Spinal cord (tissue), 10 donors: ENCODE data around the gene SLITRK2. TPM values are rescaled to one million over a fixed set of nuclear protein-coding genes. Genes with fewer than 3 reads are reported as not detected.

Source experiments
- DNase-seq, 6 donors: peaks; one replicate each; pipeline versions ENCODE4 v3.0.0 to v3.0.0-alpha.2; 2013 to 2015; ENCODE audit warnings: low spot score in 6 of 6, low read depth in 4 of 6
- H3K27ac ChIP-seq: one replicate; pipeline ENCODE4 v1.5.1; 2013; ENCODE audit warnings: low read depth, low read length, control low read depth
- H3K27me3 ChIP-seq: one replicate; pipeline ENCODE4 v1.6.1; 2013; ENCODE audit warnings: low read length; ENCODE audit not compliant: control insufficient read depth, insufficient read depth
- H3K36me3 ChIP-seq: one replicate; pipeline ENCODE4 v1.6.1; 2013; ENCODE audit warnings: low read length; ENCODE audit not compliant: control insufficient read depth, insufficient read depth
- H3K4me1 ChIP-seq: one replicate; pipeline ENCODE4 v1.6.1; 2013; ENCODE audit warnings: low read length; ENCODE audit not compliant: control insufficient read depth, insufficient read depth
- H3K4me3 ChIP-seq: one replicate; pipeline ENCODE4 v1.5.1; 2013; ENCODE audit warnings: low read depth, low read length, control low read depth
- H3K9me3 ChIP-seq: one replicate; pipeline ENCODE4 v1.6.1; 2013; ENCODE audit warnings: low read length; ENCODE audit not compliant: control insufficient read depth, insufficient read depth
- WGBS: methylation state at CpG from one replicate; pipeline ENCODE4 v1.1.5; 2013; ENCODE audit warnings: missing lambda C conversion rate; ENCODE audit not compliant: insufficient coverage; 5-methylcytosine and 5-hydroxymethylcytosine counted together
- polyA plus RNA-seq, 2 donors: library from polyadenylated mRNA; unstranded; fragments of 120-200 nt; gene quantifications; one replicate each; pipeline ENCODE4 v1.2.1, GENCODE V29; 2013; ENCODE audit not compliant: insufficient read length in 2 of 2
- total RNA-seq, 2 donors: library from RNA; depleted of rRNA in 1 of 2; stranded (reverse); fragments of 120-200 nt in 1 of 2; fragments of >200 nt in 1 of 2; gene quantifications; one replicate each; pipeline versions ENCODE4 v1.2.3 to v1.2.4, GENCODE V29; 2013 to 2014
- donor health status: healthy.

SLITRK2 gene
- total and polyA plus RNA-seq, 4 donors, result 8.3 to 74.7 (median 35.2) TPM

GRCh38 chrX:145820825-145821224 is 3.2 kb downstream of the SLITRK2 start:
- WGBS, result no CpG with 5 or more reads among the region's 1 CpG
- Histone ChIP-seq H3K4me1 (peaks cover 8% of the 10 kb centered on the region), H3K9me3 (no peaks in the 10 kb centered on the region), H3K27me3 (peaks cover 27% of the 10 kb centered on the region), H3K4me3 (peak overlapping the region; percentile 64), H3K27ac (peak overlapping the region; percentile 87), H3K36me3 (peaks cover 5% of the 10 kb centered on the region)
- no peak for DNase-seq

DNA sequence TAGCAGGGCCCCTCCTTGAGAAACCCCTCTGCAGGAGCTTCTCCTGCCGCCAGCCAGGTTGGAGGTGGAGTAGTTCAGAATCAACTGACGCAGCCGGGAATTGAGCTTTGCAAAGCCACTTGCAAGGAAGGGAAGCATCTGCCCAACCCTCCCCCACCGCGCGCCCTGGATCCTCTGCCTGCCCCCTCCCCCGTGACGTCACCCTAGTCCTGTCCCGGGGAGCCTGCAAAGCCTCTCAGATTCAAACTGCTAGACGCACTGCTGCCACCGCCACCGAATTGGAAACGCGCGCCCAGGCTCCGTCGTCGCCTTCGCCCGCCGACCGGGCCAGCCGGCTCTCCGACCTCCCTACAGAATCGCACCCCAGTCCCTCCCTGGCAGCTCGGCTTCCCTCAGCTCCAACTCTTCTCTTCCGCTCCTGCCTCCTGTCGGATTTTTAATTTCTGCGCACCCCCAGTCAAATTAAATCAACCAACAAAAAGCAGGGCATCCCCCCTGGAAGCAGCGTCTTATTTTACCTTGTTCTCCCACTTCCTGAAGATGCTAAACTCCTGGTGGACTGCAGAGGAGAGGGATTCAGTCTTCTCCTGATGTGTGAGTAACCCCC is 3.8 kb downstream of the SLITRK2 start:
- Histone ChIP-seq H3K27me3 (peaks cover 26% of the 10 kb centered on the region), H3K9me3 (no peaks in the 10 kb centered on the region), H3K4me1 (peaks cover 8% of the 10 kb centered on the region), H3K27ac (peak overlapping the region; percentile 79), H3K36me3 (peaks cover 5% of the 10 kb centered on the region), H3K4me3 (peak overlapping the region; percentile 64)
- DNase-seq, result peak in 4 of 6 donors; percentile 54 to 90 (median 72)
- 18% methylated on average over 29 of the region's 30 CpGs for WGBS

GRCh38 chrX:145821898-145822571 is 4.4 kb downstream of the SLITRK2 start:
- Histone ChIP-seq H3K27ac (peak overlapping the region; percentile 79), H3K4me1 (peaks cover 8% of the 10 kb centered on the region), H3K36me3 (peaks cover 5% of the 10 kb centered on the region), H3K4me3 (peak overlapping the region; percentile 64), H3K9me3 (no peaks in the 10 kb centered on the region), H3K27me3 (peaks cover 23% of the 10 kb centered on the region)
- DNase-seq, result peak in 1 of 6 donors; percentile 55
- WGBS, result 22% methylated on average over 29 of the region's 33 CpGs

DNA sequence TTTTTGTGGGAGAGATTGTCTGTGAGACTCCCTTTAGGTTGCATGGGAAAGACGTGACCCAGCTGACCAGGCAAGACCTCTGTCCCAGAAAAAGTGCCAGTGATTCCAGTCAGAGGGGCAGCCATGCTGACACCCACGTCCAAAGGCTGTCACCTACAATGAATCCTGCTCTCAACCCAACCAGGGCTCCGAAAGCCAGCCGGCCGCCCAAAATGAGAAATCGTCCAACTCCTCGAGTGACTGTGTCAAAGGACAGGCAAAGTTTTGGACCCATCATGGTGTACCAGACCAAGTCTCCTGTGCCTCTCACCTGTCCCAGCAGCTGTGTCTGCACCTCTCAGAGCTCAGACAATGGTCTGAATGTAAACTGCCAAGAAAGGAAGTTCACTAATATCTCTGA is 5.5 kb downstream of the SLITRK2 start:
- H3K36me3 ChIP-seq, result peaks cover 5% of the 10 kb centered on the region
- H3K9me3 ChIP-seq, result no peaks in the 10 kb centered on the region
- WGBS, result 50% methylated on average over 7 of the region's 7 CpGs
- DNase-seq, result no peak
- peaks cover 8% of the 10 kb centered on the region for H3K4me1 ChIP-seq
- H3K27ac ChIP-seq, result peak overlapping the region; percentile 79
- peaks cover 23% of the 10 kb centered on the region for H3K27me3 ChIP-seq
- peak overlapping the region; percentile 64 for H3K4me3 ChIP-seq

DNA sequence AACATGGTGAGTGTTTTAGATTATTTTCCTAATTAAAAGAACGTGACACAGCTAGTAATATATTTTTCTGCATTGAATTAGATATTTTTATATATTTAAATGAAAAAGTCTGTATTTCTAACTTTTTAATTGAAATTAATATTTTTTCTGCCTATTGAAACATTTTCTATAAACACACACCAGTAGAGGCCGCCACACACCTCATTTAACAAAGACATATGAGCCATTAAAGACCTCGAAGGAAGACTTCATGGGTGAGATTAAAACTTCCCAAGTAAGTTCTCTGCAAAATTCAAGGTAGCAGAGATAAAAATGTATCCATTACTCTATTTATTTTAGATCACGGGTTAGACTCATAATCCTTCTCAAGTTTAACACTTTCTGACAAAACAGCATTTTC is 8.3 kb downstream of the SLITRK2 start:
- peak overlapping the region; percentile 67 for H3K27ac ChIP-seq
- peaks cover 5% of the 10 kb centered on the region for H3K36me3 ChIP-seq
- peaks cover 6% of the 10 kb centered on the region for H3K4me1 ChIP-seq
- peaks cover 8% of the 10 kb centered on the region for H3K27me3 ChIP-seq
- H3K4me3 ChIP-seq, result peak overlapping the region; percentile 40
- H3K9me3 ChIP-seq, result no peaks in the 10 kb centered on the region
- peak in 2 of 6 donors; percentile 72 to 86 for DNase-seq
- no CpG with 5 or more reads among the region's 4 CpGs for WGBS

GRCh38 chrX:145826466-145826865 is 8.8 kb downstream of the SLITRK2 start:
- WGBS, result no CpG with 5 or more reads among the region's 4 CpGs
- DNase-seq, result no peak
- no peaks in the 10 kb centered on the region for H3K9me3 ChIP-seq
- H3K4me1 ChIP-seq, result peaks cover under 1% of the 10 kb centered on the region
- H3K27me3 ChIP-seq, result peaks cover 7% of the 10 kb centered on the region
- H3K36me3 ChIP-seq, result peaks cover 3% of the 10 kb centered on the region
- H3K27ac ChIP-seq, result peak overlapping the region; percentile 67
- H3K4me3 ChIP-seq, result peak overlapping the region; percentile 3

DNA sequence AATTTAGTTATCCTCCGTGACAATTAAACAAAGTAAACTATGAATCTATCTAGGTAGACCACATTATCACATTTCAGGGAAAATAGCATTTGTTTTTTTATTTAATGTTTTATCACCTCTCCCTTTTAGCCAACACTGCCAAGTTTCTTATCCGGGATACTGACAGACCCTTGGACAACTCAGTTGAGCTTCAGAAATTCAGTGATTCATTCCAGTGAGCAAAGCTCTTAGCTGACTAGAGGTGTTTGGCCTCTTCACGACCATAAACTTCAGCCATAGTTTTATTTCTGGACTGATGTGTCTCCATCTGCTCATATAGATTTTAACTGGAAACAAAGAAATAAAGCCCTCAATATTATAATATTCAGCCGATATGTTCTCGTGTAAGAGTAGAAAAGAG is 15.2 kb downstream of the SLITRK2 start:
- DNase-seq, result no peak
- no peaks in the 10 kb centered on the region for H3K4me1 ChIP-seq
- no peak overlapping the region for H3K27ac ChIP-seq
- no peaks in the 10 kb centered on the region for H3K36me3 ChIP-seq
- no peak overlapping the region for H3K4me3 ChIP-seq
- H3K27me3 ChIP-seq, result no peaks in the 10 kb centered on the region
- no peaks in the 10 kb centered on the region for H3K9me3 ChIP-seq
- WGBS, result 50% methylated on average over 1 of the region's 5 CpGs

DNA sequence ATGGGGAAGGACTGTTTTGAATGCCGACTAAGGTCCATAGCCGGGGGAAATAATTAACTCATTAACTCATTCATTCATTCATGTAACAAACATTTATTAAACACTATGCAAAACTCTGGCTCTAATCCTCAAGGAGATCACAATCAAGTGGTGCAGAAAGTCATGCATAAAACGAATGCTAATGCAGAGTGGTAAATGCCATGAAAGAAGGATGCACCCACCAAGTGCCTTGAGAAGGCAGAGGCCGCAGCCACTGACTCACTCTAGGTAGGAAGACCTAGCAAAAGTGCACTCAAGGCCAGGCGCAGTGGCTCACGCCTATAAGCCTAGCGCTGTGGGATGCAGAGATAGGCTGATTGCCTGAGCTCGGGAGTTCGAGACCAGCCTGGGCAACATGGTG is 22.9 kb downstream of the SLITRK2 start:
- no peaks in the 10 kb centered on the region for H3K9me3 ChIP-seq
- no peaks in the 10 kb centered on the region for H3K36me3 ChIP-seq
- DNase-seq, result no peak
- H3K4me1 ChIP-seq, result peaks cover 3% of the 10 kb centered on the region
- no peak overlapping the region for H3K27ac ChIP-seq
- H3K27me3 ChIP-seq, result no peaks in the 10 kb centered on the region
- WGBS, result 46% methylated on average over 3 of the region's 9 CpGs
- no peak overlapping the region for H3K4me3 ChIP-seq

- Histone ChIP-seq H3K36me3 (no peaks in the 10 kb centered on the region), H3K4me1 (peaks cover 3% of the 10 kb centered on the region), H3K9me3 (no peaks in the 10 kb centered on the region), H3K4me3 (no peak overlapping the region), H3K27ac (peak overlapping the region; percentile 64), H3K27me3 (no peaks in the 10 kb centered on the region)
- WGBS, result 0% methylated on average over 3 of the region's 7 CpGs
- peak in 2 of 6 donors; percentile 66 to 68 for DNase-seq
Measured at GRCh38 chrX:145843146-145843904, 25.7 kb downstream of the SLITRK2 start.
